WTC11 (cell line): ENCODE measurements around the gene FLT3LG. TPM values are rescaled to one million over a fixed set of nuclear protein-coding genes. Genes with fewer than 3 reads are reported as not detected.

Source experiments
- ATAC-seq: fragments of 200-7000 bp; cut with Tn5 transposase; 2 replicates; pipeline ENCODE4 v1.10.0; 2021; ENCODE audit warnings: mild to moderate bottlenecking, moderate library complexity
- CTCF ChIA-PET: fragments of 300-600 bp; sonication (Branson Sonifier 250); formaldehyde crosslinking; loops from one replicate; lab custom pipeline; 2021; ENCODE audit warnings: antibody characterized with exemption; lab: Charles Lee
- POLR2A ChIA-PET: fragments of 350-600 bp; sonication (Branson Sonifier 250); formaldehyde crosslinking; loops from one replicate; lab custom pipeline; 2021; ENCODE audit warnings: antibody characterized with exemption; lab: Charles Lee
- DNase-seq: peaks from one replicate; pipeline ENCODE4 v3.0.0; 2021; ENCODE audit warnings: low spot score
- H3K27ac Mint-ChIP-seq: 2 replicates; pipeline ENCODE4 v1.8.0; 2021; ENCODE audit warnings: mixed read lengths
- H3K27me3 Mint-ChIP-seq: 2 replicates; pipeline ENCODE4 v1.8.0; 2021; ENCODE audit warnings: low read depth, mild to moderate bottlenecking, moderate library complexity, mixed read lengths
- H3K36me3 Mint-ChIP-seq: 2 replicates; pipeline ENCODE4 v1.8.0; 2021; ENCODE audit warnings: mixed read lengths
- H3K4me1 Mint-ChIP-seq: 2 replicates; pipeline ENCODE4 v1.8.0; 2022; ENCODE audit warnings: mixed read lengths
- H3K4me3 Mint-ChIP-seq: 2 replicates; pipeline ENCODE4 v1.8.0; 2021; ENCODE audit warnings: mild to moderate bottlenecking, moderate library complexity, mixed read lengths
- H3K9me3 Mint-ChIP-seq: 2 replicates; pipeline ENCODE4 v1.8.0; 2021; ENCODE audit warnings: mixed read lengths
- ARID4B ChIP-seq: sonication (generic); formaldehyde crosslinking; IDR thresholded peaks from 2 replicates; pipeline ENCODE4 v1.8.0; 2023; ENCODE audit warnings: missing genetic modification reagents, mild to moderate bottlenecking, borderline replicate concordance
- ATF2 ChIP-seq: sonication (generic); formaldehyde crosslinking; IDR thresholded peaks from 2 replicates; pipeline ENCODE4 v1.8.1; 2022; ENCODE audit warnings: low read depth, missing genetic modification reagents, borderline replicate concordance
- ATF3 ChIP-seq: sonication (generic); formaldehyde crosslinking; conservative IDR thresholded peaks from 2 replicates; pipeline ENCODE4 v1.8.1; 2022; ENCODE audit warnings: mild to moderate bottlenecking, missing genetic modification reagents
- CBFB ChIP-seq: sonication (generic); formaldehyde crosslinking; IDR thresholded peaks from 2 replicates; pipeline ENCODE4 v1.8.1; 2022; ENCODE audit warnings: mild to moderate bottlenecking, low read depth, missing genetic modification reagents
- E2F5 ChIP-seq: sonication (generic); formaldehyde crosslinking; IDR thresholded peaks from 2 replicates; pipeline ENCODE4 v1.8.1; 2022; ENCODE audit warnings: mild to moderate bottlenecking, moderate library complexity, missing genetic modification reagents
- ETV6 ChIP-seq: sonication (generic); formaldehyde crosslinking; IDR thresholded peaks from 2 replicates; pipeline ENCODE4 v1.8.1; 2022; ENCODE audit warnings: mild to moderate bottlenecking, missing genetic modification reagents
- GTF2I ChIP-seq: fragments of 250-450 bp; sonication (Bioruptor Pico); conservative IDR thresholded peaks from 2 replicates; pipeline ENCODE4 v1.4.0; 2021; ENCODE audit warnings: mild to moderate bottlenecking
- HMGA2 ChIP-seq: fragments of 250-450 bp; sonication (Bioruptor Pico); IDR thresholded peaks from 2 replicates; pipeline ENCODE4 v1.4.0; 2021; ENCODE audit warnings: mild to moderate bottlenecking, moderate library complexity
- NFYB ChIP-seq: sonication (generic); formaldehyde crosslinking; conservative IDR thresholded peaks from 2 replicates; pipeline ENCODE4 v1.8.0; 2022; ENCODE audit warnings: low read depth, missing genetic modification reagents
- NR2C2 ChIP-seq: sonication (generic); formaldehyde crosslinking; IDR thresholded peaks from 2 replicates; pipeline ENCODE4 v1.8.0; 2022; ENCODE audit warnings: mild to moderate bottlenecking, missing genetic modification reagents
- NR3C1 ChIP-seq: sonication (generic); formaldehyde crosslinking; conservative IDR thresholded peaks from 2 replicates; pipeline ENCODE4 v1.8.1; 2023; ENCODE audit warnings: low read depth, mild to moderate bottlenecking, missing genetic modification reagents
- OVOL2 ChIP-seq: fragments of 250-450 bp; sonication (Bioruptor Pico); IDR thresholded peaks from 2 replicates; pipeline ENCODE4 v1.9.0; 2021; ENCODE audit warnings: mild to moderate bottlenecking, borderline replicate concordance
- PREB ChIP-seq: sonication (generic); formaldehyde crosslinking; IDR thresholded peaks from 2 replicates; pipeline ENCODE4 v1.8.1; 2022; ENCODE audit warnings: mild to moderate bottlenecking, missing genetic modification reagents, moderate library complexity, borderline replicate concordance
- SMAD4 ChIP-seq: sonication (generic); formaldehyde crosslinking; IDR thresholded peaks from 2 replicates; pipeline ENCODE4 v1.8.0; 2022; ENCODE audit warnings: mild to moderate bottlenecking, missing genetic modification reagents
- ZNF121 ChIP-seq: sonication (generic); formaldehyde crosslinking; IDR thresholded peaks from 2 replicates; pipeline ENCODE4 v1.8.0; 2023; ENCODE audit warnings: missing genetic modification reagents
- ZNF263 ChIP-seq: sonication (generic); formaldehyde crosslinking; IDR thresholded peaks from 2 replicates; pipeline ENCODE4 v1.8.1; 2022; ENCODE audit warnings: low read depth, mild to moderate bottlenecking, moderate library complexity, missing genetic modification reagents
- ZNF425 ChIP-seq: fragments of 250-450 bp; sonication (Bioruptor Pico); conservative IDR thresholded peaks from 2 replicates; pipeline ENCODE4 v1.9.0; 2021; ENCODE audit warnings: mild to moderate bottlenecking
- ZNF671 ChIP-seq: fragments of 250-450 bp; sonication (Bioruptor Pico); IDR thresholded peaks from 2 replicates; pipeline ENCODE4 v1.8.0; 2021; ENCODE audit warnings: mild to moderate bottlenecking
- total RNA-seq: library from RNA; stranded (reverse); gene quantifications from 3 replicates; pipeline ENCODE4 v1.2.3, GENCODE V29; 2021
- TF ChIP-seq, protein P1 (sequence below): sonication (generic); formaldehyde crosslinking; IDR thresholded peaks from 2 replicates; pipeline ENCODE4 v1.8.0; 2022; ENCODE audit warnings: mild to moderate bottlenecking, missing genetic modification reagents
- TF ChIP-seq, protein P2 (sequence below): sonication (generic); formaldehyde crosslinking; IDR thresholded peaks from 2 replicates; pipeline ENCODE4 v1.8.0; 2022; ENCODE audit warnings: missing genetic modification reagents

FLT3LG gene
- total RNA-seq, 1 experiment from 2014 or later: 2.9 TPM

DNA sequence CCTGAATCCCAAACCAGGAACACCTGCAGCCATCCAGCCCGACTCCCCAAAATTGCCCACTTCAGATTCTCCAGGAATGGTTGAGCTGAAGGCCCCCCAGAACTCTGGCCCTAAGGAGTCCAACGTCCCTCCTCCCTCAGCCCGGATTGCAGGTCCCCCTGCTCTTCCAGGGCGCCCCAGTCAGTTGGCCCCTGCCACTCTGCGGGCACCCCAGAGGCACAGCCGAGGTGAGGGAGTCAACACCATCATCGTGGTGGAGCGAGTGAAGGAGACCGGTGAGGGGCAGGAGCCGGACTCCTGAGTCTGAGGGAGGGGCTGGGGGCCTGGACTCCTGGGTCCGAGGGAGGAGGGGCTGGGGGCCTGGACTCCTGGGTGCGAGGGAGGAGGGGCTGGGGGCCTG is 46.7 kb upstream of the FLT3LG start (continued):
- TF ChIP-seq ARID4B (CRISPR knock-in tag): no peak
- TF ChIP-seq PREB (CRISPR knock-in tag): no peak

- Mint-ChIP-seq H3K36me3 (peaks cover 3% of the 10 kb centered on the region; the same call in 1 of the 2 replicates), H3K27ac (0 out of 2 replicates have a peak overlapping the region, but pooled peaks have one; percentile 67), H3K9me3 (0 out of 2 replicates have a peak, but pooled peaks cover 4% of the 10 kb centered on the region), H3K4me1 (peaks cover 67% of the 10 kb centered on the region), H3K4me3 (peak overlapping the region; percentile 84), H3K27me3 (peaks cover 98% of the 10 kb centered on the region)
- DNase-seq: peak; percentile 86
- POLR2A ChIA-PET: interaction anchor here (0.6 kb wide), 1 partner anchor 212 kb away, joined by 3 read pairs; the partner anchor contains the start of gene RRAS
- CTCF ChIA-PET: interaction anchor here (1.0 to 4.5 kb wide), 5 partner anchors 8 to 126 kb away, joined by 3 to 34 read pairs (median 18); partner anchors contain the start of gene SLC17A7
- ATAC-seq: peak; percentile 40
- no peak for TF ChIP-seq HMGA2 (CRISPR knock-in tag)
- peak; percentile 57; the same call in 1 of the 2 replicates for TF ChIP-seq E2F5 (CRISPR knock-in tag)
- no peak for TF ChIP-seq ETV6 (CRISPR knock-in tag)
- TF ChIP-seq NR2C2 (CRISPR knock-in tag): no peak
- TF ChIP-seq ZNF121 (CRISPR knock-in tag): no peak
- no peak for TF ChIP-seq ATF3 (CRISPR knock-in tag)
- TF ChIP-seq, protein P1, sequence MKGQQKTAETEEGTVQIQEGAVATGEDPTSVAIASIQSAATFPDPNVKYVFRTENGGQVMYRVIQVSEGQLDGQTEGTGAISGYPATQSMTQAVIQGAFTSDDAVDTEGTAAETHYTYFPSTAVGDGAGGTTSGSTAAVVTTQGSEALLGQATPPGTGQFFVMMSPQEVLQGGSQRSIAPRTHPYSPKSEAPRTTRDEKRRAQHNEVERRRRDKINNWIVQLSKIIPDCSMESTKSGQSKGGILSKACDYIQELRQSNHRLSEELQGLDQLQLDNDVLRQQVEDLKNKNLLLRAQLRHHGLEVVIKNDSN: peak; percentile 42; the same call in 1 of the 2 replicates
- no peak for TF ChIP-seq NFYB (CRISPR knock-in tag)
- TF ChIP-seq CBFB (CRISPR knock-in tag): no peak
- TF ChIP-seq ZNF263 (CRISPR knock-in tag): no peak
- no peak for TF ChIP-seq ZNF671
- TF ChIP-seq GTF2I (CRISPR knock-in tag): no peak
- TF ChIP-seq, protein P2, sequence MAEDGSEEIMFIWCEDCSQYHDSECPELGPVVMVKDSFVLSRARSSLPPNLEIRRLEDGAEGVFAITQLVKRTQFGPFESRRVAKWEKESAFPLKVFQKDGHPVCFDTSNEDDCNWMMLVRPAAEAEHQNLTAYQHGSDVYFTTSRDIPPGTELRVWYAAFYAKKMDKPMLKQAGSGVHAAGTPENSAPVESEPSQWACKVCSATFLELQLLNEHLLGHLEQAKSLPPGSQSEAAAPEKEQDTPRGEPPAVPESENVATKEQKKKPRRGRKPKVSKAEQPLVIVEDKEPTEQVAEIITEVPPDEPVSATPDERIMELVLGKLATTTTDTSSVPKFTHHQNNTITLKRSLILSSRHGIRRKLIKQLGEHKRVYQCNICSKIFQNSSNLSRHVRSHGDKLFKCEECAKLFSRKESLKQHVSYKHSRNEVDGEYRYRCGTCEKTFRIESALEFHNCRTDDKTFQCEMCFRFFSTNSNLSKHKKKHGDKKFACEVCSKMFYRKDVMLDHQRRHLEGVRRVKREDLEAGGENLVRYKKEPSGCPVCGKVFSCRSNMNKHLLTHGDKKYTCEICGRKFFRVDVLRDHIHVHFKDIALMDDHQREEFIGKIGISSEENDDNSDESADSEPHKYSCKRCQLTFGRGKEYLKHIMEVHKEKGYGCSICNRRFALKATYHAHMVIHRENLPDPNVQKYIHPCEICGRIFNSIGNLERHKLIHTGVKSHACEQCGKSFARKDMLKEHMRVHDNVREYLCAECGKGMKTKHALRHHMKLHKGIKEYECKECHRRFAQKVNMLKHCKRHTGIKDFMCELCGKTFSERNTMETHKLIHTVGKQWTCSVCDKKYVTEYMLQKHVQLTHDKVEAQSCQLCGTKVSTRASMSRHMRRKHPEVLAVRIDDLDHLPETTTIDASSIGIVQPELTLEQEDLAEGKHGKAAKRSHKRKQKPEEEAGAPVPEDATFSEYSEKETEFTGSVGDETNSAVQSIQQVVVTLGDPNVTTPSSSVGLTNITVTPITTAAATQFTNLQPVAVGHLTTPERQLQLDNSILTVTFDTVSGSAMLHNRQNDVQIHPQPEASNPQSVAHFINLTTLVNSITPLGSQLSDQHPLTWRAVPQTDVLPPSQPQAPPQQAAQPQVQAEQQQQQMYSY: peak; percentile 66
- no peak for TF ChIP-seq SMAD4 (CRISPR knock-in tag)
- no peak for TF ChIP-seq ZNF425 (CRISPR knock-in tag)
- no peak for TF ChIP-seq ATF2 (CRISPR knock-in tag)
- TF ChIP-seq OVOL2 (CRISPR knock-in tag): no peak
- no peak for TF ChIP-seq NR3C1 (CRISPR knock-in tag)
These were observed 46.0 kb upstream of the FLT3LG start for GRCh38 chr19:49427855-49428546.
